Neural cell (in vitro differentiated cells): ENCODE data around the gene HIF3A. TPM values are rescaled to one million over a fixed set of nuclear protein-coding genes. Genes with fewer than 3 reads are reported as not detected.

Source experiments
- H2AFZ ChIP-seq: fragments of 200-600, 300-800 bp; sonication (generic), shearing (Covaris generic); 2 replicates; pipeline ENCODE4 v1.6.0; 2014; ENCODE audit warnings: low read depth, mild to moderate bottlenecking, antibody characterized with exemption, low read length, moderate library complexity
- H3F3A ChIP-seq: fragments of 200-600 bp; shearing (Covaris generic); 2 replicates; pipeline ENCODE4 v1.6.1; 2016; ENCODE audit warnings: mild to moderate bottlenecking, moderate library complexity, mixed read lengths, antibody characterized with exemption, low read length; ENCODE audit not compliant: insufficient read depth, poor library complexity, severe bottlenecking
- H3K27ac ChIP-seq: fragments of 200-600, 300-800 bp; sonication (generic), shearing (Covaris generic); 2 replicates; pipeline ENCODE4 v1.5.1; 2014; ENCODE audit warnings: mild to moderate bottlenecking, low read length, moderate library complexity
- H3K27me3 ChIP-seq: fragments of 300-800, 200-600 bp; sonication (generic), shearing (Covaris generic); 2 replicates; pipeline ENCODE4 v1.6.0; 2014; ENCODE audit warnings: mild to moderate bottlenecking, low read depth, low read length, moderate library complexity; ENCODE audit not compliant: insufficient read depth
- H3K36me3 ChIP-seq: fragments of 300-800, 200-600 bp; sonication (generic), shearing (Covaris generic); 2 replicates; pipeline ENCODE4 v1.5.1; 2014; ENCODE audit warnings: mild to moderate bottlenecking, antibody characterized with exemption, low read length, moderate library complexity; ENCODE audit not compliant: insufficient read depth
- H3K4me2 ChIP-seq: fragments of 300-800, 200-600 bp; sonication (generic), shearing (Covaris generic); 2 replicates; pipeline ENCODE4 v1.6.0; 2014; ENCODE audit warnings: mild to moderate bottlenecking, low read length
- H3K4me3 ChIP-seq: fragments of 300-800, 200-600 bp; sonication (generic), shearing (Covaris generic); 2 replicates; pipeline ENCODE4 v1.5.1; 2014; ENCODE audit warnings: mild to moderate bottlenecking, low read length, moderate library complexity
- H3K79me2 ChIP-seq: fragments of 200-600 bp; shearing (Covaris generic); replicated peaks from 2 replicates; pipeline ENCODE4 v1.6.0; 2014; ENCODE audit warnings: mild to moderate bottlenecking, low read length, moderate library complexity; ENCODE audit not compliant: insufficient read depth
- H3K9ac ChIP-seq: fragments of 300-800, 200-600 bp; sonication (generic), shearing (Covaris generic); 2 replicates; pipeline ENCODE4 v1.6.1; 2016; ENCODE audit warnings: mild to moderate bottlenecking, low read length, mixed read lengths
- H3K9me2 ChIP-seq: fragments of 200-600 bp; shearing (Covaris generic); 2 replicates; pipeline ENCODE4 v1.6.1; 2016; ENCODE audit warnings: mild to moderate bottlenecking, low read length, mixed read lengths; ENCODE audit not compliant: insufficient read depth
- H3K9me3 ChIP-seq: fragments of 200-600, 300-800 bp; sonication (generic), shearing (Covaris generic); 2 replicates; pipeline ENCODE4 v1.6.1; 2016; ENCODE audit warnings: mild to moderate bottlenecking, mixed run types, low read length, moderate library complexity, mixed read lengths
- H4K20me1 ChIP-seq: fragments of 200-600 bp; shearing (Covaris generic); 2 replicates; pipeline ENCODE4 v1.6.1; 2016; ENCODE audit warnings: mild to moderate bottlenecking, mixed run types; ENCODE audit not compliant: insufficient read depth
- EP300 ChIP-seq: fragments of 450-650 bp; conservative IDR thresholded peaks from 2 replicates; pipeline ENCODE4 v1.6.1; 2014; ENCODE audit warnings: antibody characterized with exemption, mild to moderate bottlenecking, moderate library complexity; ENCODE audit not compliant: poor library complexity, severe bottlenecking
- EZH2 ChIP-seq: fragments of 200-600, 300-800 bp; shearing (Covaris generic), sonication (generic); IDR thresholded peaks from 2 replicates; pipeline ENCODE4 v1.6.1; 2014; ENCODE audit warnings: antibody characterized with exemption, low read length, borderline replicate concordance, mild to moderate bottlenecking; ENCODE audit not compliant: insufficient read depth, poor library complexity, severe bottlenecking
- MXI1 ChIP-seq: fragments of 450-650 bp; conservative IDR thresholded peaks from 2 replicates; pipeline ENCODE4 v1.6.1; 2014; ENCODE audit warnings: antibody characterized with exemption, mild to moderate bottlenecking; ENCODE audit not compliant: poor library complexity, severe bottlenecking
- POLR2AphosphoS5 ChIP-seq: IDR thresholded peaks from 2 replicates; pipeline ENCODE4 v1.6.1; 2012
- RAD21 ChIP-seq: fragments of 450-650 bp; conservative IDR thresholded peaks from 2 replicates; pipeline ENCODE4 v1.6.1; 2014; ENCODE audit warnings: antibody characterized with exemption, mild to moderate bottlenecking, moderate library complexity
- SMC3 ChIP-seq: fragments of 450-650 bp; conservative IDR thresholded peaks from 2 replicates; pipeline ENCODE4 v1.6.1; 2014; ENCODE audit warnings: antibody characterized with exemption, mild to moderate bottlenecking, moderate library complexity; ENCODE audit not compliant: poor library complexity
- TAF1 ChIP-seq: IDR thresholded peaks from 2 replicates; pipeline ENCODE4 v1.6.1; 2012; ENCODE audit warnings: low read depth
- polyA plus RNA-seq: library from polyadenylated mRNA; depleted of rRNA; stranded (reverse); fragments of >200 nt; gene quantifications from 2 replicates; pipeline ENCODE4 v1.2.3, GENCODE V29; 2014
- TF ChIP-seq, protein P1 (sequence below): IDR thresholded peaks from 2 replicates; pipeline ENCODE4 v1.6.1; 2012; ENCODE audit warnings: borderline replicate concordance
- TF ChIP-seq, protein P2 (sequence below): fragments of 450-650 bp; IDR thresholded peaks from 2 replicates; pipeline ENCODE4 v1.5.1; 2014; ENCODE audit warnings: antibody characterized with exemption, mild to moderate bottlenecking, moderate library complexity; ENCODE audit not compliant: poor library complexity, severe bottlenecking

HIF3A gene
- polyA plus RNA-seq, 1 donor from 2014 or later, result 2.0 TPM

DNA sequence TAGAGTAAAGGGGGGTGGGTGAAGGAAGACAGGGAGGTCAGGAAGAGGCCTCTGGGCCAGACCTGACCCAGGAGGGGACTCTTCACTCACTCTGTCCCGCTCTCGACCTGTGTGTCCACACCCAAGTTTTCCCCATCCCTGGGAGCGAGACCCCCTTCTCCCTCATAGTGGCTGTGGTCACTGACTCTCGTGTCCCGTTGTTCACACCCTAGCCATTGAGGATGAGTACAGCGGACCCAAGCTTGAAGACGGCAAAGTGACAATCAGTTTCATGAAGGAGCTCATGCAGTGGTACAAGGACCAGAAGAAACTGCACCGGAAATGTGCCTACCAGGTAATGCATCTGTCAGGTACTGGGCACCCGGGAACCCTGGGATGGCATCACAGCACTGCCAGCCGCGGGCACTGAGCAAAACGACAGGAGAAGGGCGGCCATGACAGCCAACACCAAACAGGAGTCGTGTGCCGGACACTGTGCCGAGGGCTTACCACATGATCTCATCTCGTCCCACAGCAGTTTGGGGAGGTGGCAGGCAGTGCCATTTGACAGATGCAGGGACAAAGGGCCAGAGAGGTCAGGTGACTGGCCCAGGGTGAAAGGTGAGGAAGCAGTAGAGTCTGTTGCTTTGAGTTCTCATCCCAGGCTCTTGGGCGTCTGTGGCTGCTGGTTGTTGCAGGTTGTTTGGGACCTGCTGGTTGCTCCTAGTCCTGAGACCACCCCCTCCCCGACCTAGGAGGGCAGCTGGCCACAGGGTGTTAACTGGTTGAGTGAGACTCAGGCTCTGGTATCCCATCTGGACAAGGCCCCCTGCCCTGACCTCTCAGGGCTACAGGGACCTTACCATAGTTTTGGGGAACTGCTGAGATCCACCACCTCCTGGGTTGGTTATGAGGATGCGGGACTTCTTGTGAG, 79.7 kb downstream of the HIF3A start:
- no peaks in the 10 kb centered on the region for H3K36me3 ChIP-seq

DNA sequence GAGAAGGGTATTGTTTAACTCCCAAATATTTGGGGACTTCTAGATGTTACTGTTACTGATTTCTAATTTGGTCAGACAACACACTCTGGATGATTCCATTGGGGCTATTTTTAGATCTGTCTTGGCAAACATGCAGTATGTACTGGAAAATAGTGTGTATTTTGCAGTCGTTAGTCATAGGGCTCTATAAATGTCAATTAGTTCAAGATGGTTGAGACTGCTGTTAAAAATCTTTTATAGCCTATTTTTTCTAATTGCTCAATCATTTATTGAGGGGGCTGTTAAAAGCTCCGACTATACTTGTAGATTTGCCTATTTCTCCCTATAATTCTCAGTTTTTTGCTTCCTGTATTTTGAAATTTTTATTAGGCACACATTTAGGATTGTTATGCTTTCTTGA, 81.4 kb downstream of the HIF3A start:
- Histone ChIP-seq H3K27ac (no peak overlapping the region), H3K36me3 (no peaks in the 10 kb centered on the region), H3K9me3 (no peaks in the 10 kb centered on the region)

More for the DNA sequence above, 79.7 kb downstream of the HIF3A start:
- H3F3A ChIP-seq, result no peaks in the 10 kb centered on the region
- no peaks in the 10 kb centered on the region for H4K20me1 ChIP-seq
- no peaks in the 10 kb centered on the region for H3K9me3 ChIP-seq
- H2AFZ ChIP-seq, result no peak overlapping the region
- no peak overlapping the region for H3K9ac ChIP-seq
- H3K27ac ChIP-seq, result no peak overlapping the region
- H3K27me3 ChIP-seq, result no peaks in the 10 kb centered on the region
- peaks cover 3% of the 10 kb centered on the region for H3K79me2 ChIP-seq
- TF ChIP-seq EZH2, result no peak
- TF ChIP-seq EP300, result no peak
- TF ChIP-seq, protein P1, sequence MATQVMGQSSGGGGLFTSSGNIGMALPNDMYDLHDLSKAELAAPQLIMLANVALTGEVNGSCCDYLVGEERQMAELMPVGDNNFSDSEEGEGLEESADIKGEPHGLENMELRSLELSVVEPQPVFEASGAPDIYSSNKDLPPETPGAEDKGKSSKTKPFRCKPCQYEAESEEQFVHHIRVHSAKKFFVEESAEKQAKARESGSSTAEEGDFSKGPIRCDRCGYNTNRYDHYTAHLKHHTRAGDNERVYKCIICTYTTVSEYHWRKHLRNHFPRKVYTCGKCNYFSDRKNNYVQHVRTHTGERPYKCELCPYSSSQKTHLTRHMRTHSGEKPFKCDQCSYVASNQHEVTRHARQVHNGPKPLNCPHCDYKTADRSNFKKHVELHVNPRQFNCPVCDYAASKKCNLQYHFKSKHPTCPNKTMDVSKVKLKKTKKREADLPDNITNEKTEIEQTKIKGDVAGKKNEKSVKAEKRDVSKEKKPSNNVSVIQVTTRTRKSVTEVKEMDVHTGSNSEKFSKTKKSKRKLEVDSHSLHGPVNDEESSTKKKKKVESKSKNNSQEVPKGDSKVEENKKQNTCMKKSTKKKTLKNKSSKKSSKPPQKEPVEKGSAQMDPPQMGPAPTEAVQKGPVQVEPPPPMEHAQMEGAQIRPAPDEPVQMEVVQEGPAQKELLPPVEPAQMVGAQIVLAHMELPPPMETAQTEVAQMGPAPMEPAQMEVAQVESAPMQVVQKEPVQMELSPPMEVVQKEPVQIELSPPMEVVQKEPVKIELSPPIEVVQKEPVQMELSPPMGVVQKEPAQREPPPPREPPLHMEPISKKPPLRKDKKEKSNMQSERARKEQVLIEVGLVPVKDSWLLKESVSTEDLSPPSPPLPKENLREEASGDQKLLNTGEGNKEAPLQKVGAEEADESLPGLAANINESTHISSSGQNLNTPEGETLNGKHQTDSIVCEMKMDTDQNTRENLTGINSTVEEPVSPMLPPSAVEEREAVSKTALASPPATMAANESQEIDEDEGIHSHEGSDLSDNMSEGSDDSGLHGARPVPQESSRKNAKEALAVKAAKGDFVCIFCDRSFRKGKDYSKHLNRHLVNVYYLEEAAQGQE, result no peak
- TF ChIP-seq SMC3, result no peak
- TF ChIP-seq, protein P2, sequence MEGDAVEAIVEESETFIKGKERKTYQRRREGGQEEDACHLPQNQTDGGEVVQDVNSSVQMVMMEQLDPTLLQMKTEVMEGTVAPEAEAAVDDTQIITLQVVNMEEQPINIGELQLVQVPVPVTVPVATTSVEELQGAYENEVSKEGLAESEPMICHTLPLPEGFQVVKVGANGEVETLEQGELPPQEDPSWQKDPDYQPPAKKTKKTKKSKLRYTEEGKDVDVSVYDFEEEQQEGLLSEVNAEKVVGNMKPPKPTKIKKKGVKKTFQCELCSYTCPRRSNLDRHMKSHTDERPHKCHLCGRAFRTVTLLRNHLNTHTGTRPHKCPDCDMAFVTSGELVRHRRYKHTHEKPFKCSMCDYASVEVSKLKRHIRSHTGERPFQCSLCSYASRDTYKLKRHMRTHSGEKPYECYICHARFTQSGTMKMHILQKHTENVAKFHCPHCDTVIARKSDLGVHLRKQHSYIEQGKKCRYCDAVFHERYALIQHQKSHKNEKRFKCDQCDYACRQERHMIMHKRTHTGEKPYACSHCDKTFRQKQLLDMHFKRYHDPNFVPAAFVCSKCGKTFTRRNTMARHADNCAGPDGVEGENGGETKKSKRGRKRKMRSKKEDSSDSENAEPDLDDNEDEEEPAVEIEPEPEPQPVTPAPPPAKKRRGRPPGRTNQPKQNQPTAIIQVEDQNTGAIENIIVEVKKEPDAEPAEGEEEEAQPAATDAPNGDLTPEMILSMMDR, result no peak
- no peak for TF ChIP-seq MXI1
- TF ChIP-seq TAF1, result no peak
- no peak for TF ChIP-seq POLR2AphosphoS5
- no peak for TF ChIP-seq RAD21
- H3K4me3 ChIP-seq, result no peak overlapping the region
- no peaks in the 10 kb centered on the region for H3K9me2 ChIP-seq
- H3K4me2 ChIP-seq, result no peak overlapping the region

More for the DNA sequence above, 81.4 kb downstream of the HIF3A start:
- Histone ChIP-seq H4K20me1 (no peaks in the 10 kb centered on the region), H3K4me3 (no peak overlapping the region), H3F3A (no peaks in the 10 kb centered on the region), H3K9ac (no peak overlapping the region), H3K79me2 (peaks cover 3% of the 10 kb centered on the region), H2AFZ (no peak overlapping the region), H3K27me3 (no peaks in the 10 kb centered on the region), H3K4me2 (no peak overlapping the region), H3K9me2 (no peaks in the 10 kb centered on the region)
- no peak for TF ChIP-seq TAF1
